GM19438 (cell line): ENCODE measurements around the gene IGSF21.

Source experiments
- ATAC-seq: cut with Tn5 transposase; IDR thresholded peaks from one replicate; pipeline ENCODE4 v1.9.1; 2021; ENCODE audit warnings: low read depth; ENCODE audit not compliant: unreplicated experiment

Gene IGSF21

GRCh38 chr1:18201997-18202719 lies 94.6 kb downstream of the IGSF21 start:
- no peak for ATAC-seq

GRCh38 chr1:18203645-18204044 lies 96.0 kb downstream of the IGSF21 start:
- ATAC-seq = no peak

- no peak for ATAC-seq
Measured at GRCh38 chr1:18204575-18204974, 97.0 kb downstream of the IGSF21 start.

- no peak for ATAC-seq
Measured at GRCh38 chr1:18205319-18205718, 97.7 kb downstream of the IGSF21 start.

- no peak for ATAC-seq
Measured at GRCh38 chr1:18211764-18212163, 104.2 kb downstream of the IGSF21 start.

GRCh38 chr1:18217398-18218043 lies 109.9 kb downstream of the IGSF21 start:
- no peak for ATAC-seq

GRCh38 chr1:18229625-18230024 lies 122.0 kb downstream of the IGSF21 start:
- no peak for ATAC-seq

- no peak for ATAC-seq
Measured at GRCh38 chr1:18230321-18230720, 122.7 kb downstream of the IGSF21 start.

GRCh38 chr1:18230840-18231239 lies 123.2 kb downstream of the IGSF21 start:
- ATAC-seq = no peak

GRCh38 chr1:18232052-18232451 lies 124.5 kb downstream of the IGSF21 start:
- no peak for ATAC-seq

- no peak for ATAC-seq
Measured at GRCh38 chr1:18233176-18233864, 125.7 kb downstream of the IGSF21 start.

- ATAC-seq = no peak
Measured at GRCh38 chr1:18234790-18235242, 127.2 kb downstream of the IGSF21 start.

- no peak for ATAC-seq
Measured at GRCh38 chr1:18237371-18237770, 129.8 kb downstream of the IGSF21 start.

GRCh38 chr1:18238190-18238589 lies 130.6 kb downstream of the IGSF21 start:
- no peak for ATAC-seq

- ATAC-seq = no peak
Measured at GRCh38 chr1:18239671-18240070, 132.1 kb downstream of the IGSF21 start.

GRCh38 chr1:18240906-18241305 lies 133.3 kb downstream of the IGSF21 start:
- ATAC-seq = no peak

GRCh38 chr1:18241891-18242290 lies 134.3 kb downstream of the IGSF21 start:
- ATAC-seq = no peak

GRCh38 chr1:18243503-18244175 lies 136.0 kb downstream of the IGSF21 start:
- ATAC-seq = no peak

- ATAC-seq = no peak
Measured at GRCh38 chr1:18244762-18245161, 137.2 kb downstream of the IGSF21 start.

GRCh38 chr1:18245647-18246046 lies 138.0 kb downstream of the IGSF21 start:
- no peak for ATAC-seq

- ATAC-seq = no peak
Measured at GRCh38 chr1:18246543-18246942, 138.9 kb downstream of the IGSF21 start.
